Fibroblast of lung (primary cell): Measurements from ENCODE around the gene RDH11.

Experiments used
- CTCF ChIP-seq, 2 donors: IDR thresholded peaks in 1 of 2; conservative IDR thresholded peaks in 1 of 2; 1 replicate in 1 of 2; 2 replicates in 1 of 2; pipeline ENCODE4 v1.5.1; 2011 to 2012; ENCODE audit warnings: low read length in 2 of 2, control low read depth in 1 of 2, inconsistent platforms in 1 of 2, low read depth in 1 of 2, mild to moderate bottlenecking in 1 of 2
- EZH2 ChIP-seq: IDR thresholded peaks from 2 replicates; pipeline ENCODE4 v1.5.1; 2012; ENCODE audit warnings: low read length, control low read depth, mild to moderate bottlenecking; ENCODE audit errors: missing control alignments

GRCh38 chr14:67652189-67652588, 43.4 kb downstream of the RDH11 start:
- TF ChIP-seq CTCF (conservative IDR thresholded peaks at IDR 0.05 in 1 of 2, IDR thresholded peaks at IDR 0.05 in 1 of 2; ENCODE audit: low read depth in 1 of 2, low read length in 2 of 2): no peak
- TF ChIP-seq EZH2: no peak
